ENCODE results near the gene APC. TPM values are rescaled to one million over a fixed set of nuclear protein-coding genes. Genes with fewer than 3 reads are reported as not detected.
"Not testable (repeated sequence)": the region's sequence is repeated elsewhere in the genome, so short reads cannot be mapped to it uniquely, and the experiment has no call there.

APC gene
- polyA plus RNA-seq, 4 donors: 29.2 to 31.9 (median 31.8) TPM

- DNase-seq (ENCODE audit: low read depth in 4 of 4, low spot score in 3 of 4): no peak
These were observed 24.5 kb upstream of the APC start for GRCh38 chr5:112713206-112713605.

GRCh38 chr5:112716895-112717294, 20.8 kb upstream of the APC start:
- not testable (repeated sequence) for DNase-seq (ENCODE audit: low read depth in 4 of 4, low spot score in 3 of 4)

DNA sequence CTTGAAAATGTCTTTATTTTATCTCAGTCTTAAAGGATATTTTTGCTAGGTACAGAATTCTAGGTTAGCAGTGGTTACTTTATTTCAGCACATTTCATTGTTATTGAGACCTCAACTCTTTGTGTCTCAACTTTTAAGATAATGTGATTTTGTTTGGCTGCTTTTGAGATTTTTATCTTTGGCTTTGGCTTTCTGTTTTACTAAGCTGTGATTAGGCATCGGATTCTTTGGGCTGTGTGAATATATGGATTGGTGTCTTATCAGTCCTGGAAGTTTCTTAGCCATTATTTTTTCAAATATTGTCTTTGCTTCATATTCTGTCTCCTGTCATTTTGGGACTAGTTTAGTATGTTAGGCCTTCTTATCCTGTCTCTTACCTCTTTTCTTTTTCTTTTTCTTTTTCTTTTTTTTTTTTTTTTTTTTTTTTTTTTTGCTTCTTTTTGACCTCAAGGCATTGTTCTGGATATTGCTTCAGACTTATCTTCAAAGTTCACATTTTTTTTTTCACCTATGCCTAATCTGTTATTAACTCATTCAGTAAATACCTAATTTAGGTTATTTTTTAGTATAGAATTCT, 20.1 kb upstream of the APC start:
- DNase-seq (ENCODE audit: low read depth in 4 of 4, low spot score in 3 of 4): no peak

- DNase-seq (ENCODE audit: low read depth in 4 of 4, low spot score in 3 of 4): no peak
These were observed 19.3 kb upstream of the APC start for GRCh38 chr5:112718344-112718743.

- DNase-seq (ENCODE audit: low read depth in 4 of 4, low spot score in 3 of 4): no peak
These were observed 17.1 kb upstream of the APC start for GRCh38 chr5:112720576-112720975.

GRCh38 chr5:112724901-112725300, 12.8 kb upstream of the APC start:
- DNase-seq (ENCODE audit: low read depth in 4 of 4, low spot score in 3 of 4): no peak

- DNase-seq (ENCODE audit: low read depth in 4 of 4, low spot score in 3 of 4): no peak
These were observed 8.1 kb upstream of the APC start for GRCh38 chr5:112729630-112730029.

- no peak for DNase-seq (ENCODE audit: low read depth in 4 of 4, low spot score in 3 of 4)
These were observed 5.6 kb upstream of the APC start for GRCh38 chr5:112732131-112732530.

GRCh38 chr5:112733586-112733985, 4.1 kb upstream of the APC start:
- DNase-seq (ENCODE audit: low read depth in 4 of 4, low spot score in 3 of 4): no peak

- no peak for DNase-seq (ENCODE audit: low read depth in 4 of 4, low spot score in 3 of 4)
These were observed 3.1 kb upstream of the APC start for GRCh38 chr5:112734597-112734996.

- no peak for DNase-seq (ENCODE audit: low read depth in 4 of 4, low spot score in 3 of 4)
These were observed 2.0 kb upstream of the APC start for GRCh38 chr5:112735702-112736101.

DNA sequence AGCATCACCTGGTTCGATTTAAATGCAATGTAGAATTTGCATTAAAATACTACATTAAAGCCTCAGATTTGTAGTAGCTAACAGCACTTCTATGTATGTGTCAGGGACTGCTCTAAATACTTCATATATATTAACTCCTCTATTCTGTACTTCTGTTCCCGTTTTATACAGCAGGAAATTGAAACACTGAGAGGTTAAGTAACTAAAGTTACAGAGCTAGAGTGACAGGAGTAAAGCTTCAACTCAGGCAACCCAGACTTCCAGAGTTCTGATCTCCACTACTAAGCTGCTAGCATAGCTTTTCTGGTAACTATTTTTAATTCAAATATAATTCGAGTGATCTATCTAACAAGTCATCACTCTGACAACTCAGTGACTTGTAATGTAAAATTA, 619 bp upstream of the APC start:
- DNase-seq (ENCODE audit: low read depth in 4 of 4, low spot score in 3 of 4): no peak

DNA sequence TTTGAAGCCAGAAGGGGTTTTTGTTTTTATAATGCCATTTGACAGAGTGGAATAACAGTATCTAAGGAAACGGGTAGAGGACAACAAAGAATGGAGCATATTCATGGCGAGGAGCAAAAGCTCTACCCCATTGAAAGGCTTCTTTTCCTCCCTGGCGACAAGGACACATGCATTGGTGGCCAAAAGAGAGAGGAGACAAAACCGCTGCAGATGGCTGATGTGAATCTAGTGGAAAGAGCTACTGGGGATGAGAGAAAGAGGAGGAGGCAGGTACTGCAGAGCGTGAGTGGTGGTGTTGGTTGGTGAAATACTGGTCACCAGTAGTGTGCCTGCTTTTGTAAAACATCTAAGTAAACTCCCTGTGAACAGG, 491 bp downstream of the APC start:
- DNase-seq (ENCODE audit: low read depth in 4 of 4, low spot score in 3 of 4): no peak

- DNase-seq (ENCODE audit: low read depth in 4 of 4, low spot score in 3 of 4): no peak
These were observed 4.7 kb downstream of the APC start for GRCh38 chr5:112742424-112742823.

- DNase-seq (ENCODE audit: low read depth in 4 of 4, low spot score in 3 of 4): no peak
These were observed 5.9 kb downstream of the APC start for GRCh38 chr5:112743631-112744030.

GRCh38 chr5:112752335-112752734, 14.7 kb downstream of the APC start:
- no peak for DNase-seq (ENCODE audit: low read depth in 4 of 4, low spot score in 3 of 4)

DNA sequence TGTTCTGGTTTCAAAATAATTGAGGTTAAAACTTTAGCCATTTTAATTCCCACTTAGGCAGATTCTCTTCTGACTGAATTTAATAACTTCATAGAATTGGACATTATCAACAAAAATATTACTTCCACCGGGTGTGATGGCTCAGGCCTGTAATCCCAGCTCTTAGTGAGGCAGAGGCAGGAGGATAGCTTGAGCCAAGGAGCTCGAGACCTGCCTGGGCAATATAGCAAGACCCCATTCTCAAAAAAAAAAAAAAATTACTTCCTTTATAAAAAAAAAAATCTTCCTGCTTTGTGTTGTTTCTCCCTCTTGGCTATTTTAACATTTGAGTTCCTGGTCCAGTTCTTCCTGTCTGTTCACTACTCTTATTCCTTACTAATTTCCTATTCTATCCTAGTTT, 18.0 kb downstream of the APC start:
- DNase-seq (ENCODE audit: low read depth in 4 of 4, low spot score in 3 of 4): no peak

DNA sequence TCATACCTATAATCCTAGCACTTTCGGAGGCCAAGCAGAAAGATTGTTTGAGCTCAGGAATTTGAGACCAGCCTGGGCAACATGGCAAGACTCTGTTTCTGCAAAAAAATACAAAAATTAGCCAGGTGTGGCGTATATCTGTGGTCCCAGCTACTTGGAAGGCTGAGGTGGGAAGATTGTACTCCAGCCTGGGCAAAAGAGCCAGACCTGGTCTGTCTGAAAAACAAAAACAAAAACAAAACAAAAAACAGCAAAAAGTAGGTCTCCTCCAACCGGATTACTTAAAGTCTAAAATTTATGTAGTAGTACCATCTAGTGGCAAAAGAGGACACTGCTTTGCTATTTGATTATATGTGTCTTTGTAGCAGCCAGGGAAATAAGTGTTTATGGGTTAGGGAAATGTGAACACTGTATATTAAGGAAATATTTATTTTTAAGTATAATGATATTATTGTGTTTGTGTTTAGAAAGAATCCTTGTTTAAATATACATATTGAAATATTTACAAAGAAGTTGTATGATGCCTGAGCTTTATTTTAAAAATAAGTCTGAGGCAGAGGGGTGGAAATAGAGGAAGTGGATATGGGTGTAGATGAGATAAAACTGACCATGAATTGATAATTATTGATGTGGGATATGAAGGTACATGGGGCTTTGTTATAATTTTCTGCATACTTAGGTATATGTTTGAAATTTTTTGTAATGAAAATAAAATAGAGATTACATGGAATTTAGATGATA, 20.0 kb downstream of the APC start:
- peak; percentile 29 to 59 (median 58) for DNase-seq (ENCODE audit: low read depth in 4 of 4, low spot score in 3 of 4)

DNA sequence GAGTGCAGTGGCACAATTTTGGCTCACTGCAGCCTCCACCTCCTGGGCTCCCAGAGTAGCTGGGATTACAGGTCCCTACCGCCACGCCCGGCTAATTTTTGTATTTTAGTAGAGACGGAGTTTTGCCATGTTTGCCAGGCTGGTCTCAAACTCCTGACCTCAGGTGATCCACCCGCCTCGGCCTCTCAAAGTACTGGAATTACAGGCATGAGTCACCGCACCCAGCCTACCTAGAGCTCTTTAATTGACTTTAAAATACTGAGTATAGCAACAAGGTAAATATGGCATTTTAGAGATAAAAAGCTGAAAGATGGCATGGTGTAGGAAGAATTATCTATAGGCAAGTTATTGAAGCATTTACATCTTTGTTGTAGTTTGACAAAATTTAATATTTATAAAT, 21.0 kb downstream of the APC start:
- DNase-seq (ENCODE audit: low read depth in 4 of 4, low spot score in 3 of 4): no peak

DNA sequence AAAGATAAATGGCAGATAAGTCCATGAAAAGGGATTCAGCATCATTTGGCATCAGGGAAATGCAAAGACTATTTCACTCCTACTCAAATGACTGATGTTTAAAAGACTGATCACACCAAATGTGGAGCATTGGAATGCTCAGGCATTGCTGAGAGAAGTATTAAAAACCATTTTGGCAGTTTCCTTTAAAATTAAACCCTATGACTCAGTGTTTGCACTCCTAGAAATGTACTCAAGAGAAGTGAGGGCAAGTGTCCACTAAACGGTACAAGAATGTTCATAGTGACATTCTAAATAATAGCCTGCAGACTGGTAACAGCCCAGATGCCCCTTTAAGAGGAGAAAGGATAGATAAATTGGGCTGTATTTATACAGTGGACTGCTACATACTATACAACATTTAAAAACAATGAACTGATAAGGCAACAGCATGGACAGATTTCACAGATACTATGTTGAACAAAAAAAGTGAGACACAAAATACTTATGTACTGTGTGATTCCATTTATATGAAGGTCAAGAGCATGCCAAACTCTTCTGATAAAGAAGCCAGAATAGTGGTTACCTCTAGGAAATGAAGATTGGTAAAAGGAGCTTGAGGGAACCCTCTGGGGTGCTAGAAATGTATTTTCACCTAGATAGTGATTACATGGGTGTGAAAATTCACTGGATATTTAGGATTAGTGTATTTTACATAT, 24.6 kb downstream of the APC start:
- DNase-seq (ENCODE audit: low read depth in 4 of 4, low spot score in 3 of 4): no peak

DNA sequence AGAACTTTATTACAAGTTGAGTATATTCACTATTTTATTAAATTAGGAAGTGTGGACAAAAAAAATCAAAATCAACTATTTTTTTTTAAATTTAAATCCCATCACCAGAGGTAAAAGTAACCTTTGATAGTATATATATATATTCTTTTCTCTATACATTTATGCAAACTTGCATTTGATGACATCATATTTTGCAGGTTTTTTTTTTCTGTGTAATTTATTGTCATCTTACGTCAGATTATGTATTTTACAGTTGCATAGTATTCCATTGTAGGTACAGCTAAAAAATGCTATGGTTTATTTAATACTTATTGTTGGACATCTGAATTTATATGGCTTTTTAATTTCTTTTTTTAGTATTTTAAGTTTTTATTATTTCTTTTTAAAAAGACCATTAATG, 25.5 kb downstream of the APC start:
- DNase-seq (ENCODE audit: low read depth in 4 of 4, low spot score in 3 of 4): no peak

- no peak for DNase-seq (ENCODE audit: low read depth in 4 of 4, low spot score in 3 of 4)
These were observed 34.4 kb downstream of the APC start for GRCh38 chr5:112772124-112772523.

All from right renal pelvis (tissue), 4 donors.